ENCODE data around the gene EIF3D.

DNA sequence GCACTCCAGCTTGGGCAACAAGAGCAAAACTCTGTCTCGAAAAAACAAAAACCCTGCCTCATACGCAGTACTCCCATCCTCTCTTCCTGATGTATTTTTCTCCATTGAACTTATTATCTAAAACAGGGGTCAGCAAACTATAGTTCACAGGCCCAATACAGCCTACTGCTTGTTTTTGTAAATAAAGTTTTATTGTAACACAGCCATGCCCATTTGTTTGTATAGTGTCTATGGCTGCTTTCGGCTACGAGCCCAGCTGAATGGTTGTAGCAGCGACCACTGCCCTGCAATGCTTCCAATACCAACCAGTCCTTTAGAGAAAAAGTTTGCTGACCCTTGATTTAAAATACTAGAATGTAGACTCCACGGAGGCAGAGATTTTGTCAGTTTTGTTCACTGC is 53.6 kb downstream of the EIF3D start:
- TF ChIP-seq CTCF (IDR thresholded peaks at IDR 0.05) (no peak), POLR2A (IDR thresholded peaks at IDR 0.05) (no peak)
